Measurements from ENCODE around the gene ITCH. TPM values are rescaled to one million over a fixed set of nuclear protein-coding genes. Genes with fewer than 3 reads are reported as not detected.
"Not testable (repeated sequence)": the region's sequence is repeated elsewhere in the genome, so short reads cannot be mapped to it uniquely, and the experiment has no call there.

ITCH gene
- total RNA-seq, 1 donor from 2014 or later = 83.3 TPM

- DNase-seq (ENCODE audit: low spot score) = no peak
Observed at GRCh38 chr20:34343458-34344211, 19.4 kb upstream of the ITCH start.

- no peak for DNase-seq (ENCODE audit: low spot score)
Observed at GRCh38 chr20:34344238-34344637, 18.8 kb upstream of the ITCH start.

GRCh38 chr20:34345402-34345736 is 17.7 kb upstream of the ITCH start:
- no peak for DNase-seq (ENCODE audit: low spot score)

DNA sequence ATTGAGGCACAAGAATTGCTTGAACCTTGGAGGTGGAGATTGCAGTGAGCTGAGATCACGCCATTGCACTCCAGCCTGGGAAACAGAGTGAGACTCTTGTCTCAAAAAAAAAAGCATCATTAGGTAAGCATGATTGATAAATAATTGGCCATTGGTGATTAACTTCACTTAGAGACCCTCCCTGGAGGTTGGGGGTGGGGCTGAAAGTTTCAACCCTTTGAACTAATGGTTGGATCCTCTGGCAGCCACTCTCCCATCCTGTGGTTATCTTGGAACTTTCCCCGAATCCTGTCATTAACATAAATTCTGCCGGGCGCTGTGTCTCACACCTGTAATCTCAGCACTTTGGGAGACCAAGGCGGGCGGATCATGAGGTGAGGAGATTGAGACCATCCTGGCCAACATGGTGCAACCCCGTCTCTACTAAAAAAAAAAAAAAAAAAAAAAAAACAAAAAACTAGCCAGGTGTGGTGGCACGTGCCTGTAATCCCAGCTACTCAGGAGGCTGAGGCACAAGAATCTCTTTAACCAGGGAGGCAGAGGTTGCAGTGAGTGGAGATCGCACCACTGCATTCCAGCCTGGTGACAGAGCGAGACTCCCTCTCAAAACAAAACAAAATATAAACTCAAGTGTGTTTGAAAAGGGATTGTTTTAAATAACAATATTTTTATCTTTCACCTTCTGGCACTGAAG is 17.1 kb upstream of the ITCH start:
- DNase-seq (ENCODE audit: low spot score) = not testable (repeated sequence)

- not testable (repeated sequence) for DNase-seq (ENCODE audit: low spot score)
Observed at GRCh38 chr20:34346533-34346865, 16.6 kb upstream of the ITCH start.

DNA sequence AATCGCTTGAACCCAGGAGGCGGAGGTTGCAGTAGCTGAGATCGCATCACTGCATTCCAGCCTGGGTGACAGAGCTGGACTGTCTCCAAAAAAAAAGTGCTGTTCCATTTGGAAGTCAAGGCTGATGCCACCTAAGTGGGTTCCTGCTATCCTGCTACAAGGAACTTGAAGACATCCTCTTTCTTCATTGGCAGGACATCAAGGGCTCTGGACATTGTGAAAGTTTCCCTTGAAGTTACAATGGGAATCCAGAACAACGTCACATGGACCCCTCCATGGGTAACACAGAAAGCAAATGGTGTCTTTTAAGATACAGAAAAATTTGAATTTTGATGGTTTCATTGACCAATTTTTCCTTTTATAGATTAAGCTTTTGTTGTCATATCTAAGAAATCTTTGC is 15.5 kb upstream of the ITCH start:
- no peak for DNase-seq (ENCODE audit: low spot score)

DNA sequence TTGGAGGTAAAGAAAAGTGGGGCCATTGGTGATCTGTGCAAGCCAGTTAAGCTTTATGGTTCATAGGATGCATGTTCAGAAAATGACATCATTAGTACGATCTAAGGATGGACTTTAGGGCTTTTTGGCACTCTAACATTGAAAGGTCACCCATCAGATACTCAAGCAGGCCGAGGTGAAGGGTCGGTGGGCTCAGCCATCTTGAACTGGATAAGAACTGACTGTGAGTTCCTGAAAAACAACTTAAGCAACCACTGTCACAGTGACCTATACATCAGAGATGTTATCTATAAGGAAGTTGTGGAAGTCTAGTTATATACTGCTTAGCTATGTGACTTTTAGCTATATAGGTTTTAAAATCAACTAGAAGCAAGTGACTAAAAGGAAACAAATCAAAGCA is 13.0 kb upstream of the ITCH start:
- DNase-seq (ENCODE audit: low spot score) = no peak

DNA sequence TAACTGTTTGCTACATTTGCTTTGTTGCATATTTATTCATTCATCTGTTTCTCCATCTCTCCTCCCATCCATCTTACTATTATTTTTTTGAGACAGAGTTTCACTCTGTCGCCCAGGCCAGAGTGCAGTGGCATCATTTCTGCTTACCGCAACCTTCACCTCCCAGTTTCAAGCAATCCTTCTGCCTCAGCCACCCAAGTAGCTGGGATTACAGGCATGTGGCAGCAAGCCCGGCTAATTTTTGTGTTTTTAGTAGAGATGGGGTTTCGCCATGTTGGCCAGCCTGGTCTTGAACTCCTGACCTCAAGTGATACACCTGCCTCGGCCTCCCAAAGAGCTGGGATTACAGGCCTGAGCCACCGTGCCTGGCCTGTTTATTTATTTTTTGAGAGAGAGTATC is 9.6 kb upstream of the ITCH start:
- not testable (repeated sequence) for DNase-seq (ENCODE audit: low spot score)

GRCh38 chr20:34355427-34355826 is 7.6 kb upstream of the ITCH start:
- DNase-seq (ENCODE audit: low spot score) = no peak

GRCh38 chr20:34359729-34360128 is 3.3 kb upstream of the ITCH start:
- DNase-seq (ENCODE audit: low spot score) = not testable (repeated sequence)

GRCh38 chr20:34362502-34363061 is 491 bp upstream of the ITCH start:
- peak; percentile 17 for DNase-seq (ENCODE audit: low spot score)

GRCh38 chr20:34363465-34364222 is 571 bp downstream of the ITCH start:
- DNase-seq (ENCODE audit: low spot score) = peak; percentile 75

DNA sequence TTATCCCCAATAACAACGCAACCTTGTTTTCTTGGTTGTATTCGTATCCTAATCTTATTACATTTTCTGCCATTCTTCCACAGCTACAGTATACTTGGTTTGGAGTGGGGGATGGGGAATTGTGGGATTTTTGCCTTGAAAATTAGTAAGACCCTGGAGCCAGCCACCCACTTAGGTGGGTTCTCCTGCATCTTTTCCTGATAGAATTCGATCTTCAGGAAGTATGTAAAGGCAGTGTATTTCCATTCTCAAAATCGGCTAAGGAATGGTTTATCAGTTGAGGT is 1.1 kb downstream of the ITCH start:
- no peak for DNase-seq (ENCODE audit: low spot score)

- DNase-seq (ENCODE audit: low spot score) = no peak
Observed at GRCh38 chr20:34365765-34366213, 2.7 kb downstream of the ITCH start.

DNA sequence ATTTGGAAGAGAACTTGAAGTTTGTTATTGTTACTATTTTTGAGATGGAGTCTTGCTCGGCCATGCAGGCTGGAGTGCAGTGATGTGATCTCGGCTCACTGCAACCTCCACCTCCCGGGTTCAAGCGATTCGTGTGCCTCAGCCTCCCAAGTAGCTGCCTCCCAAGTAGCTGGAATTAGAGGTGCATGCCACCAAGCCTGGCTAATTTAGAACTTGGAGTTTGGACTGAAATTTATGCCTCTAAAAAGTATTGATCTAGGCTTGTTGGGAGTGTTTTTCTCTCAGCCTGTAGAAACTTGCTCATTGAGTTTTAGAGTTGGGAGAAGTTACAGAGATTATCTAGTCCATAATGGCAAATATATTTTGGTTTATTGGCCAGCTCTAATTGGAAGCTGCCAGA is 4.1 kb downstream of the ITCH start:
- DNase-seq (ENCODE audit: low spot score) = no peak

- DNase-seq (ENCODE audit: low spot score) = not testable (repeated sequence)
Observed at GRCh38 chr20:34367911-34368310, 4.8 kb downstream of the ITCH start.

DNA sequence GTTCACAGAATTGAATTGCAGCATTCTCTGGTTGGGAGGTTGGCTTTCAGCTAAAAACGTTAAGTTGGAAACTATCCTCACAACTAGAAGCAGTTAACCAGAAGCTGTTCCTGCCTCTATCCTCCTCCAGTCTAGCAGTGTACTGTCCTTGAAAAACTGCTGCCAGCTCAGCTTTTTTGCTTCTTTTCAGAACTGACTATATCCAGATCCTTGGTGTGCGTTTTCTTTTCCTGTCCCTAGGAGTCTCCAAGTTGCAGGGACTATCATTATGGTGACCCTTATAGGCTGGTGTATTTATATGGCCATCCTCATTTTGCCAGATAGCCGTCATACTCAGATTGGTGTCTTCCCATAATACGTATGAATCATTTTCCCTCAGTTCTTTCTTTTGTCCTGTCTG is 5.5 kb downstream of the ITCH start:
- peak; percentile 13 for DNase-seq (ENCODE audit: low spot score)

DNA sequence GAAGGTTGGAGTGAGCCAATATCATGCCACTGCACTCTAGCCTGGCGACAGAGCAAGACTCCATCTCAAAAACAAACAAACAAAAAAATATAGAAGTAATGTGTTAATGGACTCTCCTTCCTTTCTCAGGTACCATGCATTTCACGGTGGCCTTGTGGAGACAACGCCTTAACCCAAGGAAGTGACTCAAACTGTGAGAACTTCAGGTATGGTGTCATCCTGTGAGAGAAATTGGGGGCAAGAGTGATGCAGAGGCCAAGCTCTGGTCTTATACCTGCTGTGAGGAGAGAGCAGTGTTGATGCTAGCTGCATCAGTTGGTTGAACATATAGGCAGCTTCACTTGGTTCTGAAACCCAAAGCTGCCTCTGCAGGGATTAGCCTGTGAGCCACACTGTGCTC is 6.2 kb downstream of the ITCH start:
- DNase-seq (ENCODE audit: low spot score) = no peak

DNA sequence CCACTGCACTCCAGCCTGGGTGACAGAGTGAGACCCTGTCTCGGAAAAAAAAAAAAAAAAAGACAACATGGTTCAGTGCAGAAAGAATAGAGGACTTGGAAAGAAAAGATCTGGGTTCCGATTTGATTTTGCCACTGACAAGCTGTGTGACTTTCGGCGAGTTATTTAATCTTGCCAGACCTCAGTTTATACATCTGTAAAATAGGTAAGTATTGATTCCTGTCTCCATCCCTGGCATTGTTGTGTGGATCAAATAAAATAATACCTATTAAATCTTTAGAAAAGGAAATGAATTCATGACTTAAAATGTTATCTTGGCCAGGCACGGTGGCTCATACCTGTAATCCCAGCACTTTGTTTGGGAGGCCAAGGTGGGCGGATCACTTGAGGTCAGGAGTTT is 7.0 kb downstream of the ITCH start:
- DNase-seq (ENCODE audit: low spot score) = no peak

DNA sequence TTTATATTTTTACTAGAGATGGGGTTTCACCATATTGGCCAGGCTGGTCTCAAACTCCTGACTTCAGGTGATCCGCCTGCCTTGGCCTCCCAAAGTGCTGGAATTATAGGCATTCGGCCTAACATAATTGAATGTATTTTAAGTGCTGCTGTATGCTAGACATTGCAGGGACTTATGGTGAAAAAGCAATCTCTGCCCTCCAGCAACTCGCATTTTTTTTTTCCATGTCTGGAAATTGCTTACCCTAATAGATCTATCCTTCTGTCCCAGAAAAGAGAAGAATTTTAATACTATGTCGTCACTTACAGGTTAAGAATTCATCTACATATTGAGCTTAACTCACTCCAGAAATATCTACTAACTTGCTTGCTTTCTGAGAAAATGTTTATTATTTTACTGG is 10.4 kb downstream of the ITCH start:
- no peak for DNase-seq (ENCODE audit: low spot score)

GRCh38 chr20:34374209-34374760 is 11.2 kb downstream of the ITCH start:
- DNase-seq (ENCODE audit: low spot score) = no peak

GRCh38 chr20:34375977-34376430 is 12.9 kb downstream of the ITCH start:
- no peak for DNase-seq (ENCODE audit: low spot score)

All from umbilical cord (tissue), 2 donors.